NB4 (cell line): ENCODE data around the gene NLRP6.

Source experiments
- CTCF ChIP-seq: IDR thresholded peaks from one replicate; pipeline ENCODE4 v1.5.1; 2012; ENCODE audit warnings: low read depth, low read length
- MYC ChIP-seq: IDR thresholded peaks from 2 replicates; pipeline ENCODE4 v1.6.1; 2011; ENCODE audit warnings: low read depth, low read length
- POLR2A ChIP-seq: IDR thresholded peaks from 2 replicates; pipeline ENCODE4 v1.6.1; 2011; ENCODE audit warnings: mild to moderate bottlenecking; ENCODE audit not compliant: insufficient read length; ENCODE audit errors: extremely low read depth
- TF ChIP-seq, protein P1 (sequence below): IDR thresholded peaks from 2 replicates; pipeline ENCODE4 v1.6.1; 2011; ENCODE audit warnings: low read depth, low read length

GRCh38 chr11:313304-313786 is 35.1 kb downstream of the NLRP6 start:
- no peak for TF ChIP-seq CTCF
- TF ChIP-seq POLR2A, result no peak
- TF ChIP-seq, protein P1, sequence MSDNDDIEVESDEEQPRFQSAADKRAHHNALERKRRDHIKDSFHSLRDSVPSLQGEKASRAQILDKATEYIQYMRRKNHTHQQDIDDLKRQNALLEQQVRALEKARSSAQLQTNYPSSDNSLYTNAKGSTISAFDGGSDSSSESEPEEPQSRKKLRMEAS, result no peak; the same call in 1 of the 2 replicates
- TF ChIP-seq MYC, result no peak
